A549 (cell line): ENCODE data around the gene KIF26A.

Experiments used
- RARB ChIP-seq: fragments of 250-450 bp; sonication (Bioruptor Pico); IDR thresholded peaks from 2 replicates; pipeline ENCODE4 v1.8.0; 2021; ENCODE audit warnings: mild to moderate bottlenecking, moderate library complexity
- SREBF2 ChIP-seq: fragments of 450-650 bp; IDR thresholded peaks from 2 replicates; pipeline ENCODE4 v1.6.1; 2014; ENCODE audit warnings: mild to moderate bottlenecking, moderate library complexity
- TF ChIP-seq, protein P1 (sequence below): fragments of >200 bp; sonication (Bioruptor Twin); formaldehyde crosslinking; IDR thresholded peaks from 3 replicates; pipeline ENCODE4 v1.5.1; 2016
- TF ChIP-seq, protein P2 (sequence below): IDR thresholded peaks from 2 replicates; pipeline ENCODE4 v1.6.1; 2012; ENCODE audit warnings: low read depth, borderline replicate concordance

DNA sequence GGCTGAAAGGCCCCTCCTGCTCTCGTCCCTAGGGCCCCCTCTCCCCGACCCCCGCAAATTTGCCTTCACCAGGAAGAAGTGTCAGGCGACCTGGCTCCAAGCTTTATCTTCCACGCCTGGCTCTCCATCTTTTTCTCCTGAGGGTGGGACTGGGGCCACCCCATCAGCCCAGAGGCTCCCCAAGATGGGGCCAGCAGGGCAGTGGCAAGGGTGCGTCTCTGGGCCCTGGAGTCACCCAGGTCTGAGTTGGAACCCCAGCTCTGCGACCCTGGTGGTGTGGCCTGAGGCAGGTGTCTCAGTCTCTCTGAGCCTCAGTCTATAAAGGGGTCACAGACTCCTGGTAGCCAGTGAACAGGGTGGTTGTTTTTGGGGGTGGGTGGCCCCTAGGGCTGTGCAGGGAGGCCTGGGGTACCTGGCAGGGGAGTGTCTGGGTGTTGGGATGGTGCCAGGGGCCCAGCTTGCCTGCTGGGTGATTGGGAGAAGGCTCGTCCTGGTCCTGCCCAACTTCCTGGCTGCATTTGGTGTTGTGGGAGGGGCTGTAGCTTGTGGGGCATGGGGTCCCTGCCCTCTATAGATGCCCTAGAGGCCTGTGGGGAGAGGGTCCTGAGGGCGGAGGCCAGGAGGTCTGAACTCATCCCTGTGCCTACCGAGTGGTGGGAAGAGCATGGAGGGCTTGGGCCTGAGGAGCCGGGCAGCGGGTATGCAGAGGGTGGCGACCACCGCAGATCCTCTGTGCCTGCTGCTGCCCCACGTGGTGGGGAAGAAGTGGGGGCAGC, 7.6 kb downstream of the KIF26A start:
- TF ChIP-seq RARB (no peak), SREBF2 (no peak)
- TF ChIP-seq, protein P1, sequence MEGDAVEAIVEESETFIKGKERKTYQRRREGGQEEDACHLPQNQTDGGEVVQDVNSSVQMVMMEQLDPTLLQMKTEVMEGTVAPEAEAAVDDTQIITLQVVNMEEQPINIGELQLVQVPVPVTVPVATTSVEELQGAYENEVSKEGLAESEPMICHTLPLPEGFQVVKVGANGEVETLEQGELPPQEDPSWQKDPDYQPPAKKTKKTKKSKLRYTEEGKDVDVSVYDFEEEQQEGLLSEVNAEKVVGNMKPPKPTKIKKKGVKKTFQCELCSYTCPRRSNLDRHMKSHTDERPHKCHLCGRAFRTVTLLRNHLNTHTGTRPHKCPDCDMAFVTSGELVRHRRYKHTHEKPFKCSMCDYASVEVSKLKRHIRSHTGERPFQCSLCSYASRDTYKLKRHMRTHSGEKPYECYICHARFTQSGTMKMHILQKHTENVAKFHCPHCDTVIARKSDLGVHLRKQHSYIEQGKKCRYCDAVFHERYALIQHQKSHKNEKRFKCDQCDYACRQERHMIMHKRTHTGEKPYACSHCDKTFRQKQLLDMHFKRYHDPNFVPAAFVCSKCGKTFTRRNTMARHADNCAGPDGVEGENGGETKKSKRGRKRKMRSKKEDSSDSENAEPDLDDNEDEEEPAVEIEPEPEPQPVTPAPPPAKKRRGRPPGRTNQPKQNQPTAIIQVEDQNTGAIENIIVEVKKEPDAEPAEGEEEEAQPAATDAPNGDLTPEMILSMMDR: no peak
- TF ChIP-seq, protein P2, sequence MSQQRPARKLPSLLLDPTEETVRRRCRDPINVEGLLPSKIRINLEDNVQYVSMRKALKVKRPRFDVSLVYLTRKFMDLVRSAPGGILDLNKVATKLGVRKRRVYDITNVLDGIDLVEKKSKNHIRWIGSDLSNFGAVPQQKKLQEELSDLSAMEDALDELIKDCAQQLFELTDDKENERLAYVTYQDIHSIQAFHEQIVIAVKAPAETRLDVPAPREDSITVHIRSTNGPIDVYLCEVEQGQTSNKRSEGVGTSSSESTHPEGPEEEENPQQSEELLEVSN: no peak
